Thymus (tissue), 14 donors: Measurements from ENCODE around the gene TADA2A. TPM values are rescaled to one million over a fixed set of nuclear protein-coding genes. Genes with fewer than 3 reads are reported as not detected.
A peak's percentile ranks its signal among the peaks of the same experiment; 100 is the strongest.

Source experiments
- DNase-seq, 9 donors: peaks; one replicate each; pipeline ENCODE4 v3.0.0-alpha.2; 2013; ENCODE audit warnings: low spot score in 9 of 9, low read depth in 6 of 9, missing footprints in 1 of 9
- H3K27ac ChIP-seq, 2 donors: one replicate each; pipeline ENCODE4 v1.5.1; 2013; ENCODE audit warnings: control low read depth in 1 of 2, low read depth in 1 of 2, low read length in 1 of 2, mild to moderate bottlenecking in 1 of 2, moderate library complexity in 1 of 2
- H3K27me3 ChIP-seq, 2 donors: one replicate each; pipeline ENCODE4 v1.5.1; 2013; ENCODE audit warnings: low read length in 1 of 2; ENCODE audit not compliant: control insufficient read depth in 2 of 2, insufficient read depth in 1 of 2
- H3K36me3 ChIP-seq, 2 donors: one replicate each; pipeline ENCODE4 v1.5.1; 2013; ENCODE audit warnings: low read length in 1 of 2, mild to moderate bottlenecking in 1 of 2, moderate library complexity in 1 of 2; ENCODE audit not compliant: control insufficient read depth in 2 of 2, insufficient read depth in 2 of 2
- H3K4me1 ChIP-seq, 2 donors: one replicate each; pipeline ENCODE4 v1.5.1; 2013; ENCODE audit warnings: low read length in 2 of 2; ENCODE audit not compliant: control insufficient read depth in 2 of 2, insufficient read depth in 2 of 2
- H3K4me3 ChIP-seq, 2 donors: one replicate each; pipeline ENCODE4 v1.5.1; 2013; ENCODE audit warnings: low read length in 2 of 2, control low read depth in 1 of 2, mild to moderate bottlenecking in 1 of 2
- H3K9me3 ChIP-seq, 2 donors: one replicate each; pipeline ENCODE4 v1.5.1; 2013; ENCODE audit warnings: low read length in 1 of 2, mild to moderate bottlenecking in 1 of 2; ENCODE audit not compliant: control insufficient read depth in 2 of 2, insufficient read depth in 1 of 2
- WGBS: extraction: QIAGEN DNeasy Blood & Tissue Kit; methylation state at CpG from one replicate; pipeline ENCODE4 v1.1.7; 2013; 5-methylcytosine and 5-hydroxymethylcytosine counted together
- long read RNA-seq, 10 donors: transcript quantifications; one replicate each; lab custom pipeline, GENCODE V29; 2026
- polyA plus RNA-seq: library from polyadenylated mRNA; stranded (reverse); fragments of 200-250 nt; gene quantifications from one replicate; pipeline ENCODE4 v1.2.3, GENCODE V29; 2013
- total RNA-seq: library from RNA; stranded (reverse); fragments of 120-200 nt; gene quantifications from one replicate; pipeline ENCODE4 v1.2.4, GENCODE V29; 2013
- donor health status: healthy.

The TADA2A gene
- total RNA-seq (18.8 TPM), polyA plus RNA-seq (14.8 TPM)
- long read RNA-seq, donor 1, result 0 reads
- long read RNA-seq, donor 2, result 0 reads
- long read RNA-seq, donor 3, partial matches to known transcripts, result 0 of 1 reads
- long read RNA-seq, donor 3, other reads (novel, unspliced or antisense), result 0 of 1 reads
- long read RNA-seq, donor 4, partial matches to known transcripts, result 0 of 2 reads
- long read RNA-seq, donor 4, other reads (novel, unspliced or antisense), result 0 of 2 reads
- long read RNA-seq, donor 5, partial matches to known transcripts, result 0 of 4 reads
- long read RNA-seq, donor 5, other reads (novel, unspliced or antisense), result 0 of 4 reads
- long read RNA-seq, donor 6, full-length matches to known transcripts, result 2 of 2 reads
- long read RNA-seq, donor 6, partial matches to known transcripts, result 0 of 2 reads
- long read RNA-seq, donor 6, other reads (novel, unspliced or antisense), result 0 of 2 reads
- long read RNA-seq, donor 7, full-length matches to known transcripts, result 2 of 2 reads
- long read RNA-seq, donor 7, partial matches to known transcripts, result 0 of 2 reads
- long read RNA-seq, donor 7, other reads (novel, unspliced or antisense), result 0 of 2 reads
- long read RNA-seq, donor 8, full-length matches to known transcripts, result 3 of 3 reads
- long read RNA-seq, donor 8, partial matches to known transcripts, result 0 of 3 reads
- long read RNA-seq, donor 8, other reads (novel, unspliced or antisense), result 0 of 3 reads
- long read RNA-seq, donor 9, full-length matches to known transcripts, result 2 of 2 reads
- long read RNA-seq, donor 9, partial matches to known transcripts, result 0 of 2 reads
- long read RNA-seq, donor 9, other reads (novel, unspliced or antisense), result 0 of 2 reads
- long read RNA-seq, donor 10, result 0 reads

- peak; percentile 22 to 85 (median 59) for DNase-seq
- Histone ChIP-seq H3K4me3 (peak within 1 kb of the TSS; percentile 92), H3K9me3 (no peaks in the 10 kb centered on the region), H3K4me1 (peaks cover 4 to 17% of the 10 kb centered on the region in 2 donors), H3K27me3 (no peaks in the 10 kb centered on the region), H3K27ac (peak within 1 kb of the TSS; percentile 73 to 81), H3K36me3 (peaks cover 5 to 9% of the 10 kb centered on the region in 2 donors)
- under 1% methylated on average over 98 of the region's 98 CpGs for WGBS
These were observed at the start of gene TADA2A, which contains the start of gene ACACA for GRCh38 chr17:37406635-37407461. Gene TADA2A, plus strand, starts transcription at chr17:37406886. Its CDS starts 4,480 bp downstream, at chr17:37411366. Gene ACACA, minus strand, starts transcription at chr17:37406836. Its CDS starts 537 bp downstream, at chr17:37406299.

- Histone ChIP-seq H3K27ac (peak overlapping the region; percentile 65 to 77), H3K4me1 (peaks cover 8 to 10% of the 10 kb centered on the region in 2 donors), H3K9me3 (no peaks in the 10 kb centered on the region), H3K27me3 (no peaks in the 10 kb centered on the region), H3K4me3 (peak overlapping the region; percentile 80 to 89), H3K36me3 (peaks cover 0 to 3% of the 10 kb centered on the region in 2 donors)
- DNase-seq, result peak in 4 of 9 donors; percentile 13 to 44 (median 18)
- WGBS, result 12% methylated on average over 21 of the region's 21 CpGs
These were observed 48.4 kb upstream of the TADA2A start for GRCh38 chr17:37358098-37358829.

GRCh38 chr17:37358830-37359681, 47.6 kb upstream of the TADA2A start:
- no peaks in the 10 kb centered on the region for H3K36me3 ChIP-seq
- DNase-seq, result peak; percentile 57 to 91 (median 80)
- peaks cover 8 to 10% of the 10 kb centered on the region in 2 donors for H3K4me1 ChIP-seq
- peak overlapping the region; percentile 80 to 89 for H3K4me3 ChIP-seq
- H3K27me3 ChIP-seq, result no peaks in the 10 kb centered on the region
- peak overlapping the region; percentile 65 to 77 for H3K27ac ChIP-seq
- H3K9me3 ChIP-seq, result no peaks in the 10 kb centered on the region
- WGBS, result under 1% methylated on average over 88 of the region's 88 CpGs

GRCh38 chr17:37359682-37360188, 47.0 kb upstream of the TADA2A start:
- H3K27ac ChIP-seq, result peak overlapping the region; percentile 55 to 61
- peaks cover 8 to 10% of the 10 kb centered on the region in 2 donors for H3K4me1 ChIP-seq
- H3K9me3 ChIP-seq, result no peaks in the 10 kb centered on the region
- H3K4me3 ChIP-seq, result peak overlapping the region; percentile 52 to 89
- DNase-seq, result peak in 3 of 9 donors; percentile 3 to 8 (median 8)
- no peaks in the 10 kb centered on the region for H3K27me3 ChIP-seq
- 24% methylated on average over 18 of the region's 18 CpGs for WGBS
- H3K36me3 ChIP-seq, result no peaks in the 10 kb centered on the region

GRCh38 chr17:37360632-37361031, 46.1 kb upstream of the TADA2A start:
- Histone ChIP-seq H3K27ac (no peak overlapping the region), H3K27me3 (no peaks in the 10 kb centered on the region), H3K4me3 (no peak overlapping the region), H3K9me3 (no peaks in the 10 kb centered on the region), H3K4me1 (peaks cover 8 to 10% of the 10 kb centered on the region in 2 donors), H3K36me3 (no peaks in the 10 kb centered on the region)
- no peak for DNase-seq
- WGBS, result 95% methylated on average over 3 of the region's 3 CpGs

- Histone ChIP-seq H3K27ac (no peak overlapping the region), H3K9me3 (no peaks in the 10 kb centered on the region), H3K4me3 (no peak overlapping the region), H3K4me1 (peaks cover 8 to 10% of the 10 kb centered on the region in 2 donors), H3K27me3 (no peaks in the 10 kb centered on the region), H3K36me3 (no peaks in the 10 kb centered on the region)
- DNase-seq, result no peak
- WGBS, result 94% methylated on average over 4 of the region's 4 CpGs
These were observed 45.1 kb upstream of the TADA2A start for GRCh38 chr17:37361543-37361942.

- H3K4me3 ChIP-seq, result no peak overlapping the region
These were observed 41.1 kb upstream of the TADA2A start for GRCh38 chr17:37365589-37365988.

More at GRCh38 chr17:37365589-37365988, 41.1 kb upstream of the TADA2A start:
- Histone ChIP-seq H3K4me1 (no peaks in the 10 kb centered on the region), H3K36me3 (no peaks in the 10 kb centered on the region), H3K27me3 (no peaks in the 10 kb centered on the region), H3K27ac (no peak overlapping the region), H3K9me3 (no peaks in the 10 kb centered on the region)
- 92% methylated on average over 1 of the region's 1 CpG for WGBS
- no peak for DNase-seq
